ENCODE results near the gene ENDOV.

DNA sequence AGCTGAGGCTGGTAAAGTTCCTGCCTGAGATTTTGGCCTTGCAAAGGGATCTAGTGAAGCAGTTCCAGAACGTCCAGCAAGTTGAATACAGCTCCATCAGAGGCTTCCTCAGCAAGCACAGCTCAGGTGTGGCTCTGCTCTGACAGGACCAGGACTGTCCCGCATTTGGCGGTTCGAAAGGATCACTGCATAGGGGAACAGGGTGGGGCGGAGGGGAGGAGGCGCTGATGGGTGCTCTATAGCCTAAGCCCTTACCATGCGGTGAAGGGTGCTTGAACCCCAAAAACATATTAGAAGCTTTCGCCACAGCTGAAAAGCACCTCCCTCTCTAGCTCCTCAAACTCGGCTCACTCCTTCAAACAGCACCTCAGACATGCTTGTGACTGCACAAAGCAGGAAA lies 29.9 kb upstream of the ENDOV start:
- TF ChIP-seq, protein P1, sequence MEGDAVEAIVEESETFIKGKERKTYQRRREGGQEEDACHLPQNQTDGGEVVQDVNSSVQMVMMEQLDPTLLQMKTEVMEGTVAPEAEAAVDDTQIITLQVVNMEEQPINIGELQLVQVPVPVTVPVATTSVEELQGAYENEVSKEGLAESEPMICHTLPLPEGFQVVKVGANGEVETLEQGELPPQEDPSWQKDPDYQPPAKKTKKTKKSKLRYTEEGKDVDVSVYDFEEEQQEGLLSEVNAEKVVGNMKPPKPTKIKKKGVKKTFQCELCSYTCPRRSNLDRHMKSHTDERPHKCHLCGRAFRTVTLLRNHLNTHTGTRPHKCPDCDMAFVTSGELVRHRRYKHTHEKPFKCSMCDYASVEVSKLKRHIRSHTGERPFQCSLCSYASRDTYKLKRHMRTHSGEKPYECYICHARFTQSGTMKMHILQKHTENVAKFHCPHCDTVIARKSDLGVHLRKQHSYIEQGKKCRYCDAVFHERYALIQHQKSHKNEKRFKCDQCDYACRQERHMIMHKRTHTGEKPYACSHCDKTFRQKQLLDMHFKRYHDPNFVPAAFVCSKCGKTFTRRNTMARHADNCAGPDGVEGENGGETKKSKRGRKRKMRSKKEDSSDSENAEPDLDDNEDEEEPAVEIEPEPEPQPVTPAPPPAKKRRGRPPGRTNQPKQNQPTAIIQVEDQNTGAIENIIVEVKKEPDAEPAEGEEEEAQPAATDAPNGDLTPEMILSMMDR (IDR thresholded peaks at IDR 0.05; ENCODE audit: extremely low read depth in 1 of 2, insufficient read depth in 1 of 2, low read depth in 1 of 2, low read length in 2 of 2) = no peak
- TF ChIP-seq, protein P2, sequence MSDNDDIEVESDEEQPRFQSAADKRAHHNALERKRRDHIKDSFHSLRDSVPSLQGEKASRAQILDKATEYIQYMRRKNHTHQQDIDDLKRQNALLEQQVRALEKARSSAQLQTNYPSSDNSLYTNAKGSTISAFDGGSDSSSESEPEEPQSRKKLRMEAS (IDR thresholded peaks at IDR 0.05; ENCODE audit: insufficient read depth, insufficient read length) = no peak

Measured in endothelial cell of umbilical vein (primary cell).